ENCODE results near the gene TPO. TPM values are rescaled to one million over a fixed set of nuclear protein-coding genes. Genes with fewer than 3 reads are reported as not detected.

TPO gene
- total RNA-seq, 2 donors from 2014 or later = not detected

- no peaks in the 10 kb centered on the region for H3K36me3 Mint-ChIP-seq (ENCODE audit: low read depth)
- Histone ChIP-seq H3K4me1 (ENCODE audit: control insufficient read depth, insufficient read depth, low read length) (no peaks in the 10 kb centered on the region), H3K27me3 (ENCODE audit: control insufficient read depth, insufficient read depth, low read length, poor library complexity, severe bottlenecking) (no peaks in the 10 kb centered on the region), H3K4me3 (ENCODE audit: low read length) (no peak overlapping the region), H3K9me3 (ENCODE audit: control insufficient read depth, low read length) (no peaks in the 10 kb centered on the region), H3K9ac (ENCODE audit: extremely low read depth, low read length, poor library complexity, severe bottlenecking) (no peak overlapping the region), H3K36me3 (ENCODE audit: control insufficient read depth, insufficient read depth, low read length) (no peaks in the 10 kb centered on the region), H3K27ac (ENCODE audit: low read depth, low read length) (no peak overlapping the region)
- H3K4me3 Mint-ChIP-seq = no peak overlapping the region
- WGBS, 2 experiments (ENCODE audit: insufficient coverage in 1 of 2, insufficient read length in 1 of 2) = 82 to 84% methylated on average over 8 to 11 of the region's 11 CpGs
- no peaks in the 10 kb centered on the region for H3K27me3 Mint-ChIP-seq (ENCODE audit: insufficient read depth)
- TF ChIP-seq CTCF (conservative IDR thresholded peaks at IDR 0.05) = no peak
- no peaks in the 10 kb centered on the region for H3K9me3 Mint-ChIP-seq
- no peak overlapping the region for H3K27ac Mint-ChIP-seq
- DNase-seq = no peak
- H3K4me1 Mint-ChIP-seq = no peaks in the 10 kb centered on the region
Observed at GRCh38 chr2:1437101-1437500, 23.8 kb downstream of the TPO start.

- DNase-seq = no peak
- no peaks in the 10 kb centered on the region for H3K27me3 Mint-ChIP-seq (ENCODE audit: insufficient read depth)
Observed at GRCh38 chr2:1437537-1437936, 24.3 kb downstream of the TPO start.

GRCh38 chr2:1438972-1439371, 25.7 kb downstream of the TPO start:
- Mint-ChIP-seq H3K36me3 (ENCODE audit: low read depth) (no peaks in the 10 kb centered on the region), H3K4me3 (no peak overlapping the region)
- 92 to 98% methylated on average over 6 of the region's 6 CpGs for WGBS, 2 experiments (ENCODE audit: insufficient coverage in 1 of 2, insufficient read length in 1 of 2)

More at GRCh38 chr2:1437537-1437936, 24.3 kb downstream of the TPO start:
- Histone ChIP-seq H3K4me1 (ENCODE audit: control insufficient read depth, insufficient read depth, low read length) (no peaks in the 10 kb centered on the region), H3K9me3 (ENCODE audit: control insufficient read depth, low read length) (no peaks in the 10 kb centered on the region), H3K27ac (ENCODE audit: low read depth, low read length) (no peak overlapping the region), H3K36me3 (ENCODE audit: control insufficient read depth, insufficient read depth, low read length) (no peaks in the 10 kb centered on the region), H3K4me3 (ENCODE audit: low read length) (no peak overlapping the region), H3K27me3 (ENCODE audit: control insufficient read depth, insufficient read depth, low read length, poor library complexity, severe bottlenecking) (no peaks in the 10 kb centered on the region), H3K9ac (ENCODE audit: extremely low read depth, low read length, poor library complexity, severe bottlenecking) (no peak overlapping the region)
- H3K9me3 Mint-ChIP-seq = no peaks in the 10 kb centered on the region
- WGBS, 2 experiments (ENCODE audit: insufficient coverage in 1 of 2, insufficient read length in 1 of 2) = 91 to 92% methylated on average over 4 of the region's 4 CpGs
- TF ChIP-seq CTCF (conservative IDR thresholded peaks at IDR 0.05) = no peak
- H3K27ac Mint-ChIP-seq = no peak overlapping the region
- no peaks in the 10 kb centered on the region for H3K36me3 Mint-ChIP-seq (ENCODE audit: low read depth)
- no peak overlapping the region for H3K4me3 Mint-ChIP-seq
- no peaks in the 10 kb centered on the region for H3K4me1 Mint-ChIP-seq

More at GRCh38 chr2:1438972-1439371, 25.7 kb downstream of the TPO start:
- H3K36me3 ChIP-seq (ENCODE audit: control insufficient read depth, insufficient read depth, low read length) = no peaks in the 10 kb centered on the region
- Mint-ChIP-seq H3K27ac (no peak overlapping the region), H3K9me3 (no peaks in the 10 kb centered on the region), H3K4me1 (no peaks in the 10 kb centered on the region), H3K27me3 (ENCODE audit: insufficient read depth) (peaks cover 3% of the 10 kb centered on the region)
- H3K27me3 ChIP-seq (ENCODE audit: control insufficient read depth, insufficient read depth, low read length, poor library complexity, severe bottlenecking) = no peaks in the 10 kb centered on the region
- H3K4me3 ChIP-seq (ENCODE audit: low read length) = no peak overlapping the region
- no peak for DNase-seq
- H3K9ac ChIP-seq (ENCODE audit: extremely low read depth, low read length, poor library complexity, severe bottlenecking) = no peak overlapping the region
- no peaks in the 10 kb centered on the region for H3K9me3 ChIP-seq (ENCODE audit: control insufficient read depth, low read length)
- no peaks in the 10 kb centered on the region for H3K4me1 ChIP-seq (ENCODE audit: control insufficient read depth, insufficient read depth, low read length)
- H3K27ac ChIP-seq (ENCODE audit: low read depth, low read length) = no peak overlapping the region
- no peak for TF ChIP-seq CTCF (conservative IDR thresholded peaks at IDR 0.05)
